H1 (cell line): ENCODE data around the gene NR2F6. TPM values are rescaled to one million over a fixed set of nuclear protein-coding genes. Genes with fewer than 3 reads are reported as not detected.
A peak's percentile ranks its signal among the peaks of the same experiment; 100 is the strongest.

ENCODE experiments used
- CTCF ChIA-PET: fragments of 300-600 bp; sonication (Branson Sonifier 250); formaldehyde crosslinking; loops from one replicate; lab custom pipeline; 2021; ENCODE audit not compliant: partially characterized antibody; lab: Charles Lee
- POLR2A ChIA-PET: fragments of 300-600 bp; sonication (Branson Sonifier 250); formaldehyde crosslinking; loops from one replicate; lab custom pipeline; 2021; ENCODE audit warnings: inconsistent platforms; ENCODE audit not compliant: partially characterized antibody; lab: Charles Lee
- DNase-seq, 2 experiments: peaks; one replicate each; pipeline versions ENCODE4 v3.0.0 to v3.0.0-alpha.2; 2010 to 2022; ENCODE audit warnings: low spot score in 2 of 2, low read depth in 1 of 2, mixed read lengths in 1 of 2
- FAIRE-seq: peaks from 2 replicates; lab custom pipeline; 2011; peaks lifted over from hg19 to GRCh38; lab: Jason Lieb, UNC
- H2AFZ ChIP-seq: 2 replicates; pipeline ENCODE4 v1.8.1; 2012; ENCODE audit warnings: low read length, inconsistent platforms
- H2AK5ac ChIP-seq: 2 replicates; pipeline ENCODE4 v1.6.1; 2013; ENCODE audit warnings: low read depth, low read length
- H2BK120ac ChIP-seq: replicated peaks from 2 replicates; pipeline ENCODE3; 2013; ENCODE audit warnings: low read depth, low read length, inconsistent platforms
- H2BK12ac ChIP-seq: 2 replicates; pipeline ENCODE4 v1.6.1; 2013; ENCODE audit warnings: low read depth, low read length
- H2BK15ac ChIP-seq: 2 replicates; pipeline ENCODE4 v1.6.1; 2013; ENCODE audit warnings: low read length
- H2BK20ac ChIP-seq: 2 replicates; pipeline ENCODE4 v1.6.1; 2013; ENCODE audit warnings: low read length
- H2BK5ac ChIP-seq: 2 replicates; pipeline ENCODE4 v1.6.1; 2013; ENCODE audit warnings: low read depth, low read length
- H3K14ac ChIP-seq: 2 replicates; pipeline ENCODE4 v1.6.1; 2013; ENCODE audit warnings: inconsistent platforms; ENCODE audit not compliant: insufficient read length
- H3K18ac ChIP-seq: 2 replicates; pipeline ENCODE4 v1.6.1; 2013; ENCODE audit warnings: low read length; ENCODE audit errors: extremely low read depth
- H3K23ac ChIP-seq: 2 replicates; pipeline ENCODE4 v1.6.1; 2013; ENCODE audit warnings: inconsistent platforms; ENCODE audit not compliant: insufficient read length
- H3K23me2 ChIP-seq: 2 replicates; pipeline ENCODE4 v1.6.1; 2013; ENCODE audit warnings: low read depth, low read length
- H3K27ac ChIP-seq: 2 replicates; pipeline ENCODE4 v1.6.1; 2011; ENCODE audit warnings: low read depth, low read length, inconsistent platforms
- H3K27me3 ChIP-seq, 4 experiments: replicated peaks in 1 of 4; 1 replicate in 1 of 4; 2 replicates in 3 of 4; pipeline versions ENCODE4 v1.6.1 to v1.8.1; 2011 to 2013; ENCODE audit warnings: low read length in 3 of 4, mild to moderate bottlenecking in 3 of 4, inconsistent platforms in 2 of 4, mixed read lengths in 2 of 4, moderate library complexity in 1 of 4; ENCODE audit not compliant: control insufficient read depth in 3 of 4, insufficient read depth in 3 of 4; ENCODE audit errors: extremely low read depth in 1 of 4
- H3K36me3 ChIP-seq, 4 experiments: 2 replicates each; pipeline versions ENCODE4 v1.6.1 to v1.8.1; 2011 to 2013; ENCODE audit warnings: mild to moderate bottlenecking in 4 of 4, low read length in 3 of 4, moderate library complexity in 2 of 4, control low read depth in 1 of 4, inconsistent platforms in 1 of 4; ENCODE audit not compliant: insufficient read depth in 4 of 4, control insufficient read depth in 2 of 4
- H3K4ac ChIP-seq: replicated peaks from 2 replicates; pipeline ENCODE3; 2013; ENCODE audit warnings: low read length, low read depth, mixed read lengths, inconsistent platforms; ENCODE audit not compliant: insufficient read length
- H3K4me1 ChIP-seq, 4 experiments: replicated peaks in 1 of 4; 1 replicate in 1 of 4; 2 replicates in 3 of 4; pipeline versions ENCODE4 v1.6.1 to v1.8.1; 2011 to 2013; ENCODE audit warnings: low read length in 3 of 4, inconsistent platforms in 2 of 4, mixed read lengths in 1 of 4; ENCODE audit not compliant: insufficient read depth in 4 of 4, control insufficient read depth in 3 of 4
- H3K4me2 ChIP-seq, 2 experiments: 2 replicates each; pipeline versions ENCODE4 v1.6.1 to v1.8.1; 2011 to 2013; ENCODE audit warnings: low read depth in 2 of 2, low read length in 2 of 2, control low read depth in 1 of 2, inconsistent platforms in 1 of 2, mild to moderate bottlenecking in 1 of 2; ENCODE audit not compliant: insufficient read depth in 1 of 2
- H3K4me3 ChIP-seq, 4 experiments: fragments of 200-600, 300-600 bp in 1 of 4; sonication (generic), shearing (Covaris generic), sonication (Bioruptor Twin) in 1 of 4; 2 replicates each; pipeline versions ENCODE4 v1.5.1 to v1.8.1; 2011 to 2016; ENCODE audit warnings: low read length in 4 of 4, low read depth in 3 of 4, control low read depth in 2 of 4, inconsistent platforms in 2 of 4, mild to moderate bottlenecking in 2 of 4, mixed read lengths in 1 of 4, moderate library complexity in 1 of 4; ENCODE audit not compliant: insufficient read depth in 2 of 4; ENCODE audit errors: extremely low read depth in 1 of 4
- H3K56ac ChIP-seq: replicated peaks from 2 replicates; pipeline ENCODE3; 2013; ENCODE audit warnings: low read depth, mild to moderate bottlenecking, mixed read lengths, low read length, inconsistent platforms; ENCODE audit not compliant: insufficient read length
- H3K79me1 ChIP-seq: 2 replicates; pipeline ENCODE4 v1.6.1; 2013; ENCODE audit warnings: low read depth, low read length, control low read depth
- H3K79me2 ChIP-seq, 2 experiments: 2 replicates each; pipeline versions ENCODE4 v1.6.1 to v1.8.1; 2012 to 2013; ENCODE audit warnings: low read length in 2 of 2, mild to moderate bottlenecking in 2 of 2, inconsistent platforms in 1 of 2; ENCODE audit not compliant: insufficient read depth in 2 of 2, control insufficient read depth in 1 of 2
- H3K9ac ChIP-seq, 4 experiments: replicated peaks in 1 of 4; 1 replicate in 1 of 4; 2 replicates in 3 of 4; pipeline versions ENCODE4 v1.6.1 to v1.8.1; 2011 to 2013; ENCODE audit warnings: low read depth in 3 of 4, low read length in 3 of 4, control low read depth in 2 of 4, mild to moderate bottlenecking in 2 of 4, moderate library complexity in 2 of 4, inconsistent platforms in 1 of 4; ENCODE audit errors: extremely low read depth in 1 of 4
- H3K9me3 ChIP-seq, 2 experiments: 2 replicates each; pipeline versions ENCODE4 v1.6.1 to v1.8.1; 2012 to 2013; ENCODE audit warnings: mild to moderate bottlenecking in 2 of 2, moderate library complexity in 2 of 2, control low read depth in 1 of 2, inconsistent platforms in 1 of 2, low read depth in 1 of 2, low read length in 1 of 2, mixed read lengths in 1 of 2; ENCODE audit not compliant: insufficient read depth in 2 of 2
- H4K20me1 ChIP-seq, 2 experiments: replicated peaks in 1 of 2; 2 replicates each; pipeline versions ENCODE3 to v1.8.1; 2011 to 2013; ENCODE audit warnings: inconsistent platforms in 2 of 2, low read length in 2 of 2, mild to moderate bottlenecking in 1 of 2; ENCODE audit not compliant: insufficient read depth in 2 of 2, control insufficient read depth in 1 of 2
- H4K5ac ChIP-seq: 2 replicates; pipeline ENCODE4 v1.6.1; 2013; ENCODE audit warnings: low read length, low read depth, mixed read lengths, inconsistent platforms; ENCODE audit not compliant: insufficient read length
- H4K8ac ChIP-seq: 2 replicates; pipeline ENCODE4 v1.8.0; 2013; ENCODE audit warnings: mild to moderate bottlenecking, moderate library complexity, low read length, inconsistent platforms; ENCODE audit not compliant: insufficient read depth; ENCODE audit errors: extremely low read depth
- H4K91ac ChIP-seq: replicated peaks from 2 replicates; pipeline ENCODE3; 2013; ENCODE audit warnings: low read length, mixed read lengths, inconsistent platforms; ENCODE audit not compliant: insufficient read length
- BCL11A ChIP-seq, 2 experiments: IDR thresholded peaks; one replicate each; pipeline ENCODE4 v1.6.1; 2011; ENCODE audit warnings: low read depth in 2 of 2, low read length in 2 of 2, mild to moderate bottlenecking in 2 of 2
- CBX5 ChIP-seq: fragments of 300-800, 300-1000 bp; sonication (generic); IDR thresholded peaks from 2 replicates; pipeline ENCODE4 v1.7.1; 2016; ENCODE audit warnings: antibody characterized with exemption, low read length, low read depth
- CREB1 ChIP-seq: IDR thresholded peaks from 2 replicates; pipeline ENCODE4 v1.6.1; 2012; ENCODE audit warnings: inconsistent platforms
- JUND ChIP-seq: IDR thresholded peaks from 2 replicates; pipeline ENCODE4 v1.6.1; 2011; ENCODE audit warnings: mild to moderate bottlenecking, improper control_type of control experiment, low read length
- SAP30 ChIP-seq: fragments of 300-600 bp; sonication (generic); IDR thresholded peaks from 2 replicates; pipeline ENCODE4 v1.7.1; 2012; ENCODE audit warnings: low read length, moderate library complexity, mild to moderate bottlenecking, inconsistent platforms; ENCODE audit not compliant: insufficient read depth, insufficient replicate concordance
- SIN3A ChIP-seq, 2 experiments: IDR thresholded peaks in 1 of 2; conservative IDR thresholded peaks in 1 of 2; 2 replicates each; pipeline ENCODE4 v1.6.1; 2011 to 2012; ENCODE audit warnings: low read length in 2 of 2, improper control_type of control experiment in 1 of 2, low read depth in 1 of 2, mild to moderate bottlenecking in 1 of 2
- SIX5 ChIP-seq: IDR thresholded peaks from 2 replicates; pipeline ENCODE4 v1.6.1; 2011; ENCODE audit warnings: mild to moderate bottlenecking, low read depth, low read length
- SP4 ChIP-seq: IDR thresholded peaks from 2 replicates; pipeline ENCODE4 v1.6.1; 2012; ENCODE audit warnings: low read length, inconsistent platforms
- SUZ12 ChIP-seq: fragments of 200-600 bp; sonication (generic); IDR thresholded peaks from 2 replicates; pipeline ENCODE4 v1.6.1; 2012; ENCODE audit warnings: mild to moderate bottlenecking, inconsistent platforms, low read length, moderate library complexity, mixed read lengths
- TCF12 ChIP-seq: IDR thresholded peaks from 2 replicates; pipeline ENCODE4 v1.6.1; 2011; ENCODE audit warnings: low read depth, mild to moderate bottlenecking, low read length
- WGBS, 2 experiments: shearing (Covaris generic) in 1 of 2; methylation state at CpG; one replicate each; pipeline versions ENCODE4 v1.1.6 to v1.1.7; 2013 to 2015; ENCODE audit warnings: low lambda C conversion rate in 2 of 2, mixed read lengths in 2 of 2, inconsistent platforms in 1 of 2, low coverage in 1 of 2, missing lambda C conversion rate in 1 of 2; ENCODE audit not compliant: insufficient replicate concordance in 2 of 2, insufficient coverage in 1 of 2, insufficient read length in 1 of 2; ENCODE audit errors: extremely low coverage in 1 of 2, missing lambda C conversion rate in 1 of 2; 5-methylcytosine and 5-hydroxymethylcytosine counted together
- polyA plus RNA-seq, 7 experiments: library from polyadenylated mRNA; depleted of rRNA in 3 of 7; stranded (reverse) in 5 of 7; unstranded in 2 of 7; fragments of >200 nt in 5 of 7; fragments of 200-250 nt in 2 of 7; gene quantifications; 1 replicate in 5 of 7; 2 replicates in 1 of 7; 4 replicates in 1 of 7; pipeline versions ENCODE4 v1.2.1 to v1.2.3, GENCODE V29; 2011 to 2013; ENCODE audit warnings: missing spikeins in 2 of 7, mixed read lengths in 2 of 7
- total RNA-seq: library from RNA; stranded (reverse); fragmentation: NEBNext Ultra II Directional; extraction: Animal tissue kit (Norgen Biotek cat#: 25700); gene quantifications from 2 replicates; pipeline ENCODE4 v1.2.1, GENCODE V29; 2021
- TF ChIP-seq, protein P1 (sequence below), 3 experiments: IDR thresholded peaks; 1 replicate in 2 of 3; 2 replicates in 1 of 3; pipeline versions ENCODE4 v1.5.1 to v1.6.1; 2011; ENCODE audit warnings: low read length in 3 of 3, mild to moderate bottlenecking in 3 of 3, inconsistent platforms in 2 of 3, low read depth in 1 of 3, moderate library complexity in 1 of 3; ENCODE audit not compliant: insufficient read depth in 1 of 3; ENCODE audit errors: control extremely low read depth in 1 of 3

Gene NR2F6
- total and polyA plus RNA-seq, 2 of the 8 experiments (the other 6 are each of a cell fraction or from before 2014, with no cell fraction given): 99.7 to 114 TPM

DNA sequence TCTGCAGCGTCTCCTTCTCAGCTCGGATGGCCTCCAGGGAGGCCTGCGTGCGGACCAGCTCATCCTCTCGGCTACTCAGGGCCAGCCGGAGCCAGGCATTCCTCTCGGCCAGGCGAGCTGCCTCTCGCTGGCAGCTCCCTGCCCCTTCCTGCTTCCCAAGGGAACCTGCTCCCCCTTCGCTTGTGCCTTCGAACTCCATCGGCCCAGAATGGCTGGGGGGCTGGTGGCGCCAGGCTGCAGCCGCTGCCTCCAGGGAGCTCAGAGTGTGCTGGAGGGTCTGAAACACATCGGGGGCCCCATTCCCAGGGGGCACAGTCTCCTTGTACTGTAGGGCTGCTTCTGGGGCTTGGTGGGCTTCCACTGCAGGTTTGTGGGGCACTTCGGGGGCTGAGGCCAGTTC is 16.8 kb upstream of the NR2F6 start:
- CTCF ChIA-PET: interaction anchor here (0.7 to 5.3 kb wide), 9 partner anchors 13 to 71 kb away, joined by 3 to 56 read pairs (median 4); partner anchors contain the start of gene ANKLE1
- no peak for FAIRE-seq
- H3K9ac ChIP-seq: no peak overlapping the region
- no peak for TF ChIP-seq BCL11A (IDR thresholded peaks at IDR 0.05; ENCODE audit: low read depth in 2 of 2, low read length in 2 of 2)
- TF ChIP-seq SIN3A (conservative IDR thresholded peaks at IDR 0.05 in 1 of 2, IDR thresholded peaks at IDR 0.05 in 1 of 2; ENCODE audit: low read depth in 1 of 2, low read length in 2 of 2): no peak
- no peak for TF ChIP-seq TCF12
- TF ChIP-seq, protein P1, sequence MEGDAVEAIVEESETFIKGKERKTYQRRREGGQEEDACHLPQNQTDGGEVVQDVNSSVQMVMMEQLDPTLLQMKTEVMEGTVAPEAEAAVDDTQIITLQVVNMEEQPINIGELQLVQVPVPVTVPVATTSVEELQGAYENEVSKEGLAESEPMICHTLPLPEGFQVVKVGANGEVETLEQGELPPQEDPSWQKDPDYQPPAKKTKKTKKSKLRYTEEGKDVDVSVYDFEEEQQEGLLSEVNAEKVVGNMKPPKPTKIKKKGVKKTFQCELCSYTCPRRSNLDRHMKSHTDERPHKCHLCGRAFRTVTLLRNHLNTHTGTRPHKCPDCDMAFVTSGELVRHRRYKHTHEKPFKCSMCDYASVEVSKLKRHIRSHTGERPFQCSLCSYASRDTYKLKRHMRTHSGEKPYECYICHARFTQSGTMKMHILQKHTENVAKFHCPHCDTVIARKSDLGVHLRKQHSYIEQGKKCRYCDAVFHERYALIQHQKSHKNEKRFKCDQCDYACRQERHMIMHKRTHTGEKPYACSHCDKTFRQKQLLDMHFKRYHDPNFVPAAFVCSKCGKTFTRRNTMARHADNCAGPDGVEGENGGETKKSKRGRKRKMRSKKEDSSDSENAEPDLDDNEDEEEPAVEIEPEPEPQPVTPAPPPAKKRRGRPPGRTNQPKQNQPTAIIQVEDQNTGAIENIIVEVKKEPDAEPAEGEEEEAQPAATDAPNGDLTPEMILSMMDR (IDR thresholded peaks at IDR 0.05; ENCODE audit: control extremely low read depth in 1 of 3, insufficient read depth in 1 of 3, low read depth in 1 of 3, low read length in 3 of 3): no peak
- TF ChIP-seq SIX5: no peak
- TF ChIP-seq SUZ12: no peak
- no peak for TF ChIP-seq SAP30
- TF ChIP-seq SP4: no peak
- TF ChIP-seq CREB1: no peak
- no peak for TF ChIP-seq JUND
- no peak for TF ChIP-seq CBX5

More for the DNA sequence above, 16.8 kb upstream of the NR2F6 start:
- H3K36me3 ChIP-seq: peaks cover 0 to 13% (median 3%) of the 10 kb centered on the region in 4 experiments; a peak in 3 of 8 replicates
- H4K5ac ChIP-seq: no peak overlapping the region
- H3K4me1 ChIP-seq: peaks cover 0 to 5% (median 1%) of the 10 kb centered on the region in 4 experiments; a peak in 4 of 7 replicates
- WGBS, 2 experiments: 88% methylated on average over 15 of the region's 16 CpGs; no CpG with 5 or more reads in 1 of the 2 experiments
- no peak overlapping the region for H3K4me3 ChIP-seq
- no peak overlapping the region; the same call in 1 of the 2 replicates for H3K18ac ChIP-seq
- H2AFZ ChIP-seq: no peak overlapping the region
- H3K27me3 ChIP-seq: no peaks in the 10 kb centered on the region
- no peak overlapping the region for H2BK20ac ChIP-seq
- H4K91ac ChIP-seq: no peak overlapping the region
- no peaks in the 10 kb centered on the region for H3K79me1 ChIP-seq
- H2AK5ac ChIP-seq: no peak overlapping the region
- H4K20me1 ChIP-seq: no peaks in the 10 kb centered on the region
- no peak overlapping the region for H2BK120ac ChIP-seq
- no peak overlapping the region; the same call in 1 of the 2 replicates for H4K8ac ChIP-seq
- no peak overlapping the region for H2BK5ac ChIP-seq
- H3K56ac ChIP-seq: no peak overlapping the region
- H3K4ac ChIP-seq: no peak overlapping the region
- 0 out of 2 replicates have a peak overlapping the region, but pooled peaks have one; percentile 29 for H2BK15ac ChIP-seq
- H3K9me3 ChIP-seq: peaks cover 15 to 19% of the 10 kb centered on the region in 2 experiments; a peak in 3 of 4 replicates
- no peak overlapping the region for H3K14ac ChIP-seq
- H3K27ac ChIP-seq: no peak overlapping the region
- no peak overlapping the region for H3K23ac ChIP-seq
- H3K79me2 ChIP-seq: peaks cover 0 to 2% of the 10 kb centered on the region in 2 experiments; a peak in 1 of 4 replicates
- H2BK12ac ChIP-seq: 0 out of 2 replicates have a peak overlapping the region, but pooled peaks have one; percentile 27
- no peak for DNase-seq
- H3K23me2 ChIP-seq: no peaks in the 10 kb centered on the region
- POLR2A ChIA-PET: interaction anchor here (0.9 to 12.8 kb wide), 7 partner anchors 14 to 202 kb away, joined by 3 to 113 read pairs (median 3); partner anchors contain the start of gene ANKLE1
- no peak overlapping the region for H3K4me2 ChIP-seq
